ENCODE measurements around the gene GLTP.

The GLTP gene

DNA sequence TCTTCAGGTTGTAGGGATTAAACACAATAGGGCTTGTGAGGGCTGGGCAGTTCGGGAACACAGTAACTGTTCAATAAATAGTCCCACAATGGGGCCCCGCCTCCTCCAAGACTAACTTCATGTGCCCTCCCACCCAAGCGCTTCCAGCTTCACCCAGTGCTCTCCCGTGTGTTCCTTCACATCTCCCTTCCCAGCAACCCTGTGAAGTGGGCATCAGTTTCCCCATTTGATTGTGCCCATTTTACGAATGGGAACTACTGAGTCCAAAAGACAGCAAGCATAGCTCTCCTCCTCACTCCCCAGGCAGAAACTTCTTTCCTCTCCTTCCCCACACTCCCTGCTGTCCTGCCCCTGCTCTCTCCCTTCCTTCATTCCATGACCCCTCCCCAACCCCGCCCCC, 40.9 kb downstream of the GLTP start:
- no peak for DNase-seq (ENCODE audit: low spot score)
- in situ Hi-C loops (cut with MboI; ENCODE audit: low pct_unique_long_range_greater_than_20kb, low sequenced_read_pairs, unreplicated experiment), result no loop called here
- TF ChIP-seq, protein P1, sequence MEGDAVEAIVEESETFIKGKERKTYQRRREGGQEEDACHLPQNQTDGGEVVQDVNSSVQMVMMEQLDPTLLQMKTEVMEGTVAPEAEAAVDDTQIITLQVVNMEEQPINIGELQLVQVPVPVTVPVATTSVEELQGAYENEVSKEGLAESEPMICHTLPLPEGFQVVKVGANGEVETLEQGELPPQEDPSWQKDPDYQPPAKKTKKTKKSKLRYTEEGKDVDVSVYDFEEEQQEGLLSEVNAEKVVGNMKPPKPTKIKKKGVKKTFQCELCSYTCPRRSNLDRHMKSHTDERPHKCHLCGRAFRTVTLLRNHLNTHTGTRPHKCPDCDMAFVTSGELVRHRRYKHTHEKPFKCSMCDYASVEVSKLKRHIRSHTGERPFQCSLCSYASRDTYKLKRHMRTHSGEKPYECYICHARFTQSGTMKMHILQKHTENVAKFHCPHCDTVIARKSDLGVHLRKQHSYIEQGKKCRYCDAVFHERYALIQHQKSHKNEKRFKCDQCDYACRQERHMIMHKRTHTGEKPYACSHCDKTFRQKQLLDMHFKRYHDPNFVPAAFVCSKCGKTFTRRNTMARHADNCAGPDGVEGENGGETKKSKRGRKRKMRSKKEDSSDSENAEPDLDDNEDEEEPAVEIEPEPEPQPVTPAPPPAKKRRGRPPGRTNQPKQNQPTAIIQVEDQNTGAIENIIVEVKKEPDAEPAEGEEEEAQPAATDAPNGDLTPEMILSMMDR (IDR thresholded peaks at IDR 0.05; ENCODE audit: extremely low read depth, insufficient read depth, missing control alignments), result no peak

DNA sequence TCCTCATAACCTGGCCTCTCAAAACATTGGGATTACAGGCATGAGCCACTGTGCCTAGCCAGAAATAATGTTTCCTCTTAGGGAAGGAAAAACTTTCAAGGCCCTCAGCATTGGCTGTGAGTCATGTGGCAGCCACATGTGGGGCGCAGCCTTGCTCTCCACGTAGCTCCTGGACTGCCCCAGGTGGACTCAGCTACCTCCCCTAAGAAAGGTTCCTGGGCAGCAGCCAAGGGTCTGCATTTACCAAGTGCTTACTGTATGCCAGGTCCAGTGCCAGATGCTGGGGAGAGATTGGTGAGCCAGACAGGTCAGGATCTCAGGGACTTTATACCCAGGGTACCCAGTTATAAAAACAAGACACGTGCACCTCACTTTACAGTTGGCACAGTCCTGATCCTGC, 43.4 kb downstream of the GLTP start:
- in situ Hi-C loops (cut with MboI; ENCODE audit: low pct_unique_long_range_greater_than_20kb, low sequenced_read_pairs, unreplicated experiment), result no loop called here
- TF ChIP-seq, protein P1 (IDR thresholded peaks at IDR 0.05; ENCODE audit: extremely low read depth, insufficient read depth, missing control alignments), result no peak
- DNase-seq (ENCODE audit: low spot score), result no peak

DNA sequence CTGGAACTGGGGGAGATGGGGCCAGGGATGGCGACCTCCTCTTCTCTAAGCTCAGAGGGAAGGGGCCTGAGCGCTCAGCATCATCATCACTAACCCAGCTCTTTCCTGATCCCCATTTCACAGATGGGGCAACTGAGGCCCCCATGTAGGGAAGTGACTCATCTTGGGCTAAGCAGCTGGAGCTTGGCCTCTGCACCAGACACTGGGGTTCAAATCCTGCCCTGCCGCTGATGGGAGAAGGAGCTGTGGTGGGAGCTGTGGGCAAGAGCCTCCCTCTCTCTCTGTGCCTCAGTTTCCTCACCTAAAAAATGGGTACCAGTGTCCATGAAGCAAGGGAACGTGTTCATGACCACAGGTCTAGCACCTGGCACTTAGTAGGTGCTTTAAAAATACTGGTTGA, 44.5 kb downstream of the GLTP start:
- TF ChIP-seq, protein P1 (IDR thresholded peaks at IDR 0.05; ENCODE audit: extremely low read depth, insufficient read depth, missing control alignments), result no peak
- DNase-seq (ENCODE audit: low spot score), result no peak
- in situ Hi-C loops (cut with MboI; ENCODE audit: low pct_unique_long_range_greater_than_20kb, low sequenced_read_pairs, unreplicated experiment), result no loop called here

DNA sequence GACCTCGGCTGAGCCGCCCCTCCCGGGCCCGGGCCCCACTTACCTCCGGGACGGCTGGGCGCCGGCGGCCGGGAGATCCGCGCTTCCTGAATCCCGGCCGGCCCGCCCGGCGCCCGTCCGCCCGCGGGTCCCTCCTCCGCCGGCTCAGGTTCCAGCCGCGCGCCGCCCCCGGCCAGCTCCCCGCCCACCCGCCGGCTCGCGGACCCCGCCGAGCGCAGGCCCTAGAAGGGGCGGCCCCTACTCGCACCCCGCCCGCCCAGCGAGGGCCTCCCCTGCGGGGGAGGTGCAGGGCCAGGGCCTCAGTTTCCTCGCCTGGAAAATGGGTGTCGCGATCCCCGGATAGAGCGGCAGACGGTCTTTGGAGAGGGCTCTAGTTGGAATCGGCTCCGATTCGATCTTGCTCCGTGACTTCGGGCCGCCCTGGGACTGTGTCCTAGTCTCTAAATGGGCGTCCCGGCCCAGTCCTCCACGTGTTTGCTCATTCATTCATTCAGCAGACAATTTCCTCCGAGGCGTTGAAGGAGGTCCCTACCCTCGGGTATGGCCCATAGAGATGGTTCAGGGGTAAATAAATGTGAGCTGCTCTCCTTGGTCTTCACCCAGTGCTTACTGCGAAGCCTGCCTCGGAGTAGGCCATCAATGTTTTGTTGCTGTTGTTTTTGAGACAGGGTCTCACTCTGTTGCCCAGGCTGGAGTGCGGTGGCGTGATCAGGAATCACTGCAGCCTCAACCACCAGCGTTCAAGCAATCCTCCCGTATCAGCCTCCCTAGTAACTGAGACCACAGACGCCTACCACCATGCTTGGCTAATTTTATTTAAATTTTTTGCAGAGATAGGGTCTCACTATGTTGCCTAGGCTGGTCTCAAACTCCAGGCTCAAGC, 46.8 kb downstream of the GLTP start, which contains the start of gene TRPV4:
Gene TRPV4 (minus strand): TSS at position 92 of the 883 bp plus-strand sequence. CDS start 18,602 bp downstream, outside the sequence.
- in situ Hi-C loops (cut with MboI; ENCODE audit: low pct_unique_long_range_greater_than_20kb, low sequenced_read_pairs, unreplicated experiment), result no loop called here
- TF ChIP-seq, protein P1 (IDR thresholded peaks at IDR 0.05; ENCODE audit: extremely low read depth, insufficient read depth, missing control alignments), result no peak
- DNase-seq (ENCODE audit: low spot score), result no peak

DNA sequence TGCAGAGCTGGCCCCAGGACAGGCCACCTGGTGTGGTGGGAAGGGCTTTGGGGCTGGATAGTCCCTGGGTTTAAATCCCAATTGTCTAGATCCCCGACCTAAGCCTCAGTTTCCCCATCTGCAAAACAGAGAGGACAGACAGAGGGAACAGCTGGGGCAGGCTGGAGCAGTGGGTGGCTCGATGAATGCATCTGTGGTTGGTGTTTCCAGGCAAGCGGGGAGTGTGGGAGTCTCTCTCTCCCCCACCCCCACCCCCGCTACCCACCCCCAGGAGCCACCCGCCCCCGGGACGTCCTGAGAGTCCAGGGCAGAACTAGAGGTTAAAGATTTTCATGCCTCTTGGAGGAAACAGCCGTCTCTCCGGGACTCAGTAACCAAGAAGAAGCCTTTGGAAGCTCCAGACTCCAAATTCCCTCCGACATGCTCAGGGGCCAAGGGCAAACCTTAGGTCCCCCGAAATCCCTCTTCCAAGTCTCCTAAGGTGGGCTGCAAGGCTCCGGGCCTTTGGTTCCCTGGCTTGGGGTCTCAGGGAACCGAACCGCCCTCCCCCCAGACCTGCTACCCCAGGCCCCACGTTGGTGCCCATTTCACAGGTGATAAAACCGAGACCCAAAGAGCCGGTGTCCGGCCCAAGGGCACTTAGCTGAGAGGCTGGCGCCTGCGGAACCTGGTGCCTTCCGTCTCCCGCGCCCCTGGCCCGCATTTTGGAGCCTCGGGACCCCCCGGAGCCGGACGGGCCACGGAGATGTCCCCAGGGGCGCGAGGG, 47.6 kb downstream of the GLTP start:
- no peak for DNase-seq (ENCODE audit: low spot score)
- in situ Hi-C loops (cut with MboI; ENCODE audit: low pct_unique_long_range_greater_than_20kb, low sequenced_read_pairs, unreplicated experiment), result no loop called here
- TF ChIP-seq, protein P1 (IDR thresholded peaks at IDR 0.05; ENCODE audit: extremely low read depth, insufficient read depth, missing control alignments), result no peak

DNA sequence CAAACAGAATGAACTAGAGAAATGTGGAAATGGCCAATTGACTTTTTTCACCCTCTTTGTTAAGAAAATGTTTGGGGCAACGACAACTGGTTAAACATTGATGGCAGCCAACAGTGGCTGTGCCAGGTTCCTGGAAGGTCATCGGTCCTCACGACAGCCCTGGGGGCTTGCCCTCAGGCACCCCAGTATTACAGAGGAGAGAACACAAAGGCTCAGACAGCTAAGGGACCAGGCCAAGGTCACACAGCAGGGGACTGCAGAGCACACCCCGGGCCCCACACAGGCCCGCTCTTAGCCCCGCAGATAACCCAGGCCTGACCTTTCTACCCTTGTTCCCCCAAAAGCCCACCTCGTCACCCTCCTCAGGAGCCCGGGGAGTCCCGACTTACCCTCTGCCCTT, 48.4 kb downstream of the GLTP start:
- in situ Hi-C loops (cut with MboI; ENCODE audit: low pct_unique_long_range_greater_than_20kb, low sequenced_read_pairs, unreplicated experiment), result no loop called here
- TF ChIP-seq, protein P1 (IDR thresholded peaks at IDR 0.05; ENCODE audit: extremely low read depth, insufficient read depth, missing control alignments), result no peak

More for the DNA sequence above, 48.4 kb downstream of the GLTP start:
- no peak for DNase-seq (ENCODE audit: low spot score)

Measured in GM13977 (cell line).